ENCODE measurements around the gene CDC37L1. TPM values are rescaled to one million over a fixed set of nuclear protein-coding genes. Genes with fewer than 3 reads are reported as not detected.

CDC37L1 gene
- total and polyA plus RNA-seq, 2 of the 8 experiments (the other 6 are each of a cell fraction or from before 2014, with no cell fraction given) = 4.6 to 23.8 TPM

DNA sequence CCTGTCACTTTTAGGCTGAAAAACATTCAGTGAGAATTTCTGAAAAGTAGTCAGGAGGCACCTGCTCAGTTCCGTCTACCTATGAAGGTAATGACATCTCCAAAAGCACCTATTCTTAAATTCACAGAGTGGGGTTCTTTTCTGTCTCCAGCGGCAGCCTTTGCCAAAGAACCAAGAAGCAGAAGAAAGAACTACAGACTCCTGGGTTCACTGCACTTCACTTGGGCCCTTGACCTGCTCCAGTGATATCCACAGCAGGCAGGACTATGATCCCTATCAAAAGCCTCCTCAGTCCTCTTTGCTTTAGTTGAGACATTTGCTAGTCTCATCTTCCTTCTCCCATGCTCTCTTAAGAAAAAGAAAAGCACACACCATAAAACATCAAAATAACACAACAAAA is 37.0 kb upstream of the CDC37L1 start:
- Histone ChIP-seq H3K14ac (ENCODE audit: insufficient read length) (no peak overlapping the region), H3K18ac (ENCODE audit: extremely low read depth, low read length) (no peak overlapping the region), H2BK20ac (ENCODE audit: low read length) (no peak overlapping the region), H3K4me2 (ENCODE audit: insufficient read depth in 1 of 2, low read depth in 2 of 2, low read length in 2 of 2) (no peak overlapping the region), H3K23me2 (ENCODE audit: low read depth, low read length) (no peaks in the 10 kb centered on the region; the same call in 1 of the 2 replicates), H3K9me3 (ENCODE audit: insufficient read depth in 2 of 2, low read depth in 1 of 2, low read length in 1 of 2) (no peaks in the 10 kb centered on the region), H2BK120ac (replicated peaks; ENCODE audit: low read depth, low read length) (no peak overlapping the region), H2BK15ac (ENCODE audit: low read length) (no peak overlapping the region), H3K4me1 (replicated peaks in 1 of 4; ENCODE audit: control insufficient read depth in 3 of 4, insufficient read depth in 4 of 4, low read length in 3 of 4) (no peaks in the 10 kb centered on the region), H4K8ac (ENCODE audit: extremely low read depth, insufficient read depth, low read length) (no peak overlapping the region), H2AK5ac (ENCODE audit: low read depth, low read length) (no peak overlapping the region), H3K27me3 (replicated peaks in 1 of 4; ENCODE audit: control insufficient read depth in 3 of 4, extremely low read depth in 1 of 4, insufficient read depth in 3 of 4, low read length in 3 of 4) (no peaks in the 10 kb centered on the region), H3K56ac (replicated peaks; ENCODE audit: insufficient read length, low read depth, low read length) (no peak overlapping the region), H3K79me2 (ENCODE audit: control insufficient read depth in 1 of 2, insufficient read depth in 2 of 2, low read length in 2 of 2) (no peaks in the 10 kb centered on the region), H3K79me1 (ENCODE audit: low read depth, low read length) (no peaks in the 10 kb centered on the region), H2AFZ (ENCODE audit: low read length) (no peak overlapping the region), H3K9ac (replicated peaks in 1 of 4; ENCODE audit: extremely low read depth in 1 of 4, low read depth in 3 of 4, low read length in 3 of 4) (no peak overlapping the region), H4K91ac (replicated peaks; ENCODE audit: insufficient read length, low read length) (no peak overlapping the region), H3K4ac (replicated peaks; ENCODE audit: insufficient read length, low read depth, low read length) (no peak overlapping the region), H3K27ac (ENCODE audit: low read depth, low read length) (no peak overlapping the region), H3K4me3 (ENCODE audit: extremely low read depth in 1 of 4, insufficient read depth in 2 of 4, low read depth in 3 of 4, low read length in 4 of 4) (no peak overlapping the region), H3K36me3 (ENCODE audit: control insufficient read depth in 2 of 4, insufficient read depth in 4 of 4, low read length in 3 of 4) (no peaks in the 10 kb centered on the region), H2BK12ac (ENCODE audit: low read depth, low read length) (no peak overlapping the region), H2BK5ac (ENCODE audit: low read depth, low read length) (no peak overlapping the region), H4K20me1 (replicated peaks in 1 of 2; ENCODE audit: control insufficient read depth in 1 of 2, insufficient read depth in 2 of 2, low read length in 2 of 2) (no peaks in the 10 kb centered on the region), H3K23ac (ENCODE audit: insufficient read length) (no peak overlapping the region), H4K5ac (ENCODE audit: insufficient read length, low read depth, low read length) (no peak overlapping the region)
- POLR2A ChIA-PET (ENCODE audit: partially characterized antibody) = interaction anchor here (1.5 kb wide), 1 partner anchor 21 kb away, joined by 5 read pairs; no protein-coding TSS in a partner anchor
- DNase-seq (ENCODE audit: low read depth in 1 of 2, low spot score in 2 of 2) = no peak
- WGBS, 2 experiments (ENCODE audit: extremely low coverage in 1 of 2, insufficient coverage in 1 of 2, insufficient read length in 1 of 2, insufficient replicate concordance in 2 of 2, low coverage in 1 of 2, low lambda C conversion rate in 2 of 2, missing lambda C conversion rate in 1 of 2) = 82% methylated on average over 2 of the region's 2 CpGs; no CpG with 5 or more reads in 1 of the 2 experiments
- no peak for FAIRE-seq
- CTCF ChIA-PET (ENCODE audit: partially characterized antibody) = interaction anchor here (1.0 to 2.1 kb wide), 3 partner anchors 89 to 261 kb away, joined by 3 to 7 read pairs (median 3); no protein-coding TSS in a partner anchor
